ENCODE results near the gene NPIPB2.

The NPIPB2 gene

GRCh38 chr16:11896486-11897176 is 45.2 kb downstream of the NPIPB2 start:
- DNase-seq, result no peak

- no peak for DNase-seq
These were observed 48.3 kb downstream of the NPIPB2 start for GRCh38 chr16:11893571-11893970.

- DNase-seq, result no peak
These were observed 49.1 kb downstream of the NPIPB2 start for GRCh38 chr16:11892761-11893160.

- no peak for DNase-seq
These were observed 51.4 kb downstream of the NPIPB2 start for GRCh38 chr16:11890231-11890965.

GRCh38 chr16:11886881-11887280 is 55.0 kb downstream of the NPIPB2 start:
- DNase-seq, result no peak

- DNase-seq, result no peak
These were observed 57.8 kb downstream of the NPIPB2 start for GRCh38 chr16:11884035-11884434.

- no peak for DNase-seq
These were observed 61.8 kb downstream of the NPIPB2 start for GRCh38 chr16:11880007-11880406.

- DNase-seq, result no peak
These were observed 64.5 kb downstream of the NPIPB2 start for GRCh38 chr16:11877374-11877773.
